Measurements from ENCODE around the gene STX12. TPM values are rescaled to one million over a fixed set of nuclear protein-coding genes. Genes with fewer than 3 reads are reported as not detected.

Gene STX12
- total RNA-seq, 1 experiment from 2014 or later, result 19.6 TPM

DNA sequence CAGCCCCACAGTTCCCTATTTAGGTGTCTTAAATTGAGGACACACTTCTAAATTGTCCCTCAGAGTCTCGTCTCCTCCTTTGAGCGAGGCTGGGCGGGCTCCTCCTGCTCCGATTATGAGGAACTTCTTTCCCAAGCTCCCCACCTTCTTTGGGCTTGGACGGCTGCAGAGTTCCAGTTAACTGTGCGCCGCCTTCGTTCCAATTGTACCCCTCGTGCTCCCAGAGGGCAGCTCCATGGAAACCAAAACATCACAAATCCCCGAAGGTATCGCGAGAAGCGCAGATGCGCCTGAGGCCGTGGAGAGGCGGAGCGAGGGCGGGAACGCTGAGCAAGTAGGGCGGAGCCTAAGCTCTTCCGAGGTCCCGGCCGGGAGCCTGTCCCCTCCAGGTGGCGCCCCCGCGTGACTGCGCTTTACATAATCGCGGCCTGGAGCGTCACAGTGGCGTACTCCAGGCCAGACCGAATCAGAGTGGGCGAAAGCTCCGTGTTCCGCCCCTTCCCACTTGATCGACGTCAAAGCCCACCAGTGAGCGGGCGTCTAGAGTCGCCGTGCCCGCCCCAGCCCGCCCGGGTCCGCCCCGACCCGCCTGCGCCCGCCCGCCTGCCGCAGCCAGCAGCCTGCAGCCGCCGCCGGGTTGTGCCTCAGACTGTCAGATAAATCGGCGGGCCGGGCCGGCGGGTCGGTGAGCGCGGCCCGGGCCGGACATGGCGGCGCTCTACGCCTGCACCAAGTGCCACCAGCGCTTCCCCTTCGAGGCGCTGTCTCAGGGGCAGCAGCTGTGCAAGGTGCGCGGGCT, 47.4 kb upstream of the STX12 start, which contains the start of gene FAM76A:
Gene FAM76A, plus strand, starts transcription at position 588 of the 799 bp plus-strand sequence. Its CDS starts 120 bp downstream, at position 708.
- BruUV-seq (replicated peaks), result no TSS peak
- H3K27me3 Mint-ChIP-seq (ENCODE audit: insufficient read depth, unreplicated experiment), result no peaks in the 10 kb centered on the region
- peaks cover 7% of the 10 kb centered on the region for H3K36me3 Mint-ChIP-seq (ENCODE audit: insufficient read depth, unreplicated experiment)
- Histone ChIP-seq H3K27me3 (replicated peaks; ENCODE audit: control insufficient read depth, insufficient read depth, low read length) (no peaks in the 10 kb centered on the region), H3K9me3 (no peaks in the 10 kb centered on the region), H3K4me1 (0 out of 2 replicates have a peak, but pooled peaks cover 7% of the 10 kb centered on the region), H3K4me3 (ENCODE audit: low read depth, low read length) (peak within 1 kb of the TSS; percentile 47), H3K36me3 (ENCODE audit: control insufficient read depth, insufficient read depth, low read length) (no peaks in the 10 kb centered on the region)
- TF ChIP-seq, protein P1, sequence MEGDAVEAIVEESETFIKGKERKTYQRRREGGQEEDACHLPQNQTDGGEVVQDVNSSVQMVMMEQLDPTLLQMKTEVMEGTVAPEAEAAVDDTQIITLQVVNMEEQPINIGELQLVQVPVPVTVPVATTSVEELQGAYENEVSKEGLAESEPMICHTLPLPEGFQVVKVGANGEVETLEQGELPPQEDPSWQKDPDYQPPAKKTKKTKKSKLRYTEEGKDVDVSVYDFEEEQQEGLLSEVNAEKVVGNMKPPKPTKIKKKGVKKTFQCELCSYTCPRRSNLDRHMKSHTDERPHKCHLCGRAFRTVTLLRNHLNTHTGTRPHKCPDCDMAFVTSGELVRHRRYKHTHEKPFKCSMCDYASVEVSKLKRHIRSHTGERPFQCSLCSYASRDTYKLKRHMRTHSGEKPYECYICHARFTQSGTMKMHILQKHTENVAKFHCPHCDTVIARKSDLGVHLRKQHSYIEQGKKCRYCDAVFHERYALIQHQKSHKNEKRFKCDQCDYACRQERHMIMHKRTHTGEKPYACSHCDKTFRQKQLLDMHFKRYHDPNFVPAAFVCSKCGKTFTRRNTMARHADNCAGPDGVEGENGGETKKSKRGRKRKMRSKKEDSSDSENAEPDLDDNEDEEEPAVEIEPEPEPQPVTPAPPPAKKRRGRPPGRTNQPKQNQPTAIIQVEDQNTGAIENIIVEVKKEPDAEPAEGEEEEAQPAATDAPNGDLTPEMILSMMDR (IDR thresholded peaks at IDR 0.05; ENCODE audit: insufficient read depth in 1 of 2, low read depth in 1 of 2, low read length in 1 of 2, severe bottlenecking in 1 of 2, unreplicated experiment in 1 of 2), result peak in 1 of 2 experiments; percentile 54
- peak within 1 kb of the TSS; percentile 88 for H3K4me3 Mint-ChIP-seq (ENCODE audit: unreplicated experiment)
- peak within 1 kb of the TSS; percentile 99 for H3K27ac Mint-ChIP-seq (ENCODE audit: unreplicated experiment)
- ChIA-PET POLR2A (interaction anchor here (0.6 to 2.0 kb wide), 9 partner anchors 47 to 780 kb away, joined by 3 to 20 read pairs (median 5); partner anchors contain the start of genes IFI6, PPP1R8, RCC1 and STX12), CTCF (interaction anchor here (0.6 to 1.6 kb wide), 9 partner anchors 19 to 426 kb away, joined by 3 to 20 read pairs (median 7); partner anchors contain the start of genes IFI6 and STX12)
- H3K4me1 Mint-ChIP-seq (ENCODE audit: low read depth, unreplicated experiment), result no peaks in the 10 kb centered on the region
- H3K9me3 Mint-ChIP-seq (ENCODE audit: unreplicated experiment), result no peaks in the 10 kb centered on the region
- DNase-seq, result peak; percentile 96 to 97
- intact Hi-C loops (cut with micrococcal nuclease; ENCODE audit: unreplicated experiment), result loop anchor here (1.0 kb wide), 2 partner anchors 48 to 53 kb away; partner anchors contain the start of genes IFI6 and STX12

DNA sequence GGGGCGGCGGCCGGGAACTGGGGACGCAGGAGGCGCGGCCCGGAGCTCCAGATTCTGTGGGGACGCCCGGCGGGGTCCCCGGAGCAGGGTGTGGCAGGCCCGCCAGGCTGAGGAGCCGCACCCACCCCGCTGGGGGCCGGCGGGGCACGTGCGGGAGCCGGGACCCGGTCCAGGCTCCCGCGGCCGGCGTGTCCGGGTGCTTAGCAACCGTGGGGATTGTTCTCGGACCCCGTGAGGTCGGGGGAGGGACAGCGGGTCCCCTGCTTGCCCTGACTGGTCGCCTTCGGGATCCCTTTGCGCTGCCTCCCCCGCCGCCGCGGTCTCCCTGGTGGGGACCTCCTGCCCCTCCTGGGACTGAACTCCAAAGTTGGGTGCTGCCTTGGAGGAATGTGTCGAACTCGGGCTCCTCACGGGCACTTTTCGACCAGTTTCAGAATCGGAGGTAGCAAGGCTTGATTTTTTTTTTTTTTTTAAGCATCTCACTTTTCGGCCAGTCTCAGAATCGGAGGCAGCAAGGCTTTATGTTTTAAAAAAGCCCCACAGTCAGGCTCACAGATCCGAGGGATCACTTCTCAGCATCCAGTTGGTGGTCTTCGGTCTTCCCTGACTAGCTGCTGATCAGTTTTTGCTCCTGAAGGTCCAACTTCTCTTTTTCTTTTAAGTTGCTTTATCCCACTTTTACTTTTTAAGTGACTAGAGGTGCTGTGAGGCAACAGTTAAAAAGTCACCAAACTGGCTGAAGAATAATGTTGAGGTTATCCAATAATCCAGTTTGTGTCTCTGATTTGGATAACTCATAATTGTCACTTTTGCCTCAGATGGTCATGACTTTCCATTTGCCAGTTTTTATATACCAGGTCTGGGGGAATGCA, 46.6 kb upstream of the STX12 start:
- H3K4me1 Mint-ChIP-seq (ENCODE audit: low read depth, unreplicated experiment), result no peaks in the 10 kb centered on the region
- no peaks in the 10 kb centered on the region for H3K27me3 ChIP-seq (replicated peaks; ENCODE audit: control insufficient read depth, insufficient read depth, low read length)
- 0 out of 2 replicates have a peak, but pooled peaks cover 7% of the 10 kb centered on the region for H3K4me1 ChIP-seq
- no peaks in the 10 kb centered on the region for H3K36me3 ChIP-seq (ENCODE audit: control insufficient read depth, insufficient read depth, low read length)
- peak overlapping the region; percentile 88 for H3K4me3 Mint-ChIP-seq (ENCODE audit: unreplicated experiment)
- BruUV-seq (replicated peaks), result TSS peak; percentile 68
- ChIA-PET CTCF (interaction anchor here (0.7 to 1.6 kb wide), 7 partner anchors 18 to 119 kb away, joined by 3 to 20 read pairs (median 7); partner anchors contain the start of genes IFI6, PPP1R8 and STX12), POLR2A (interaction anchor here (0.6 to 2.0 kb wide), 5 partner anchors 47 to 779 kb away, joined by 3 to 20 read pairs (median 8); partner anchors contain the start of genes RCC1 and STX12)
- H3K27me3 Mint-ChIP-seq (ENCODE audit: insufficient read depth, unreplicated experiment), result no peaks in the 10 kb centered on the region
- peak overlapping the region; percentile 53 for H3K27ac Mint-ChIP-seq (ENCODE audit: unreplicated experiment)
- no peaks in the 10 kb centered on the region for H3K9me3 ChIP-seq
- intact Hi-C loops (cut with micrococcal nuclease; ENCODE audit: unreplicated experiment), result no loop called here
- H3K9me3 Mint-ChIP-seq (ENCODE audit: unreplicated experiment), result no peaks in the 10 kb centered on the region
- H3K4me3 ChIP-seq (ENCODE audit: low read depth, low read length), result peak overlapping the region; percentile 47
- TF ChIP-seq, protein P1 (IDR thresholded peaks at IDR 0.05; ENCODE audit: insufficient read depth in 1 of 2, low read depth in 1 of 2, low read length in 1 of 2, severe bottlenecking in 1 of 2, unreplicated experiment in 1 of 2), result no peak
- peaks cover 7% of the 10 kb centered on the region for H3K36me3 Mint-ChIP-seq (ENCODE audit: insufficient read depth, unreplicated experiment)
- peak; percentile 55 to 62 for DNase-seq

Data from Caco-2 (cell line).